ENCODE measurements around the gene COPS3.
"Not testable (repeated sequence)": the region's sequence is repeated elsewhere in the genome, so short reads cannot be mapped to it uniquely, and the experiment has no call there.

Gene COPS3

GRCh38 chr17:17315142-17315821 is 34.2 kb upstream of the COPS3 start:
- DNase-seq (ENCODE audit: insufficient read length) (no peak), FAIRE-seq (no peak)
- TF ChIP-seq TAF1 (IDR thresholded peaks at IDR 0.05; ENCODE audit: borderline replicate concordance, low read depth, low read length) (no peak), POLR2A (IDR thresholded peaks at IDR 0.05; ENCODE audit: low read depth, low read length) (no peak), POLR2AphosphoS5 (IDR thresholded peaks at IDR 0.05; ENCODE audit: low read depth, low read length) (no peak)

GRCh38 chr17:17314501-17315071 is 33.5 kb upstream of the COPS3 start:
- DNase-seq (ENCODE audit: insufficient read length): no peak
- TF ChIP-seq POLR2A (IDR thresholded peaks at IDR 0.05; ENCODE audit: low read depth, low read length) (no peak), TAF1 (IDR thresholded peaks at IDR 0.05; ENCODE audit: borderline replicate concordance, low read depth, low read length) (no peak), POLR2AphosphoS5 (IDR thresholded peaks at IDR 0.05; ENCODE audit: low read depth, low read length) (no peak)
- peak; percentile 48 for FAIRE-seq

- TF ChIP-seq POLR2A (IDR thresholded peaks at IDR 0.05; ENCODE audit: low read depth, low read length): no peak
- no peak for TF ChIP-seq POLR2AphosphoS5 (IDR thresholded peaks at IDR 0.05; ENCODE audit: low read depth, low read length)
- no peak for TF ChIP-seq TAF1 (IDR thresholded peaks at IDR 0.05; ENCODE audit: borderline replicate concordance, low read depth, low read length)
- FAIRE-seq (peak; percentile 94), DNase-seq (ENCODE audit: insufficient read length) (peak; percentile 74)
These were observed 32.4 kb upstream of the COPS3 start for GRCh38 chr17:17313350-17313991.

GRCh38 chr17:17309356-17309755 is 28.3 kb upstream of the COPS3 start:
- no peak for FAIRE-seq
- TF ChIP-seq POLR2AphosphoS5 (IDR thresholded peaks at IDR 0.05; ENCODE audit: low read depth, low read length) (no peak), POLR2A (IDR thresholded peaks at IDR 0.05; ENCODE audit: low read depth, low read length) (no peak), TAF1 (IDR thresholded peaks at IDR 0.05; ENCODE audit: borderline replicate concordance, low read depth, low read length) (no peak)
- no peak for DNase-seq (ENCODE audit: insufficient read length)

GRCh38 chr17:17305281-17305801 is 24.3 kb upstream of the COPS3 start:
- FAIRE-seq (peak; percentile 96), DNase-seq (ENCODE audit: insufficient read length) (peak; percentile 61)
- no peak for TF ChIP-seq POLR2AphosphoS5 (IDR thresholded peaks at IDR 0.05; ENCODE audit: low read depth, low read length)
- peak; percentile 40; the same call in 1 of the 2 replicates for TF ChIP-seq POLR2A (IDR thresholded peaks at IDR 0.05; ENCODE audit: low read depth, low read length)
- TF ChIP-seq TAF1 (IDR thresholded peaks at IDR 0.05; ENCODE audit: borderline replicate concordance, low read depth, low read length): 0 out of 2 replicates have a peak, but pooled peaks have one; percentile 22

- TF ChIP-seq POLR2A (IDR thresholded peaks at IDR 0.05; ENCODE audit: low read depth, low read length) (no peak), TAF1 (IDR thresholded peaks at IDR 0.05; ENCODE audit: borderline replicate concordance, low read depth, low read length) (no peak), POLR2AphosphoS5 (IDR thresholded peaks at IDR 0.05; ENCODE audit: low read depth, low read length) (no peak)
- FAIRE-seq (peak; percentile 14), DNase-seq (ENCODE audit: insufficient read length) (no peak)
These were observed 23.5 kb upstream of the COPS3 start for GRCh38 chr17:17304521-17304985.

- no peak for TF ChIP-seq TAF1 (IDR thresholded peaks at IDR 0.05; ENCODE audit: borderline replicate concordance, low read depth, low read length)
- TF ChIP-seq POLR2A (IDR thresholded peaks at IDR 0.05; ENCODE audit: low read depth, low read length): no peak
- no peak for TF ChIP-seq POLR2AphosphoS5 (IDR thresholded peaks at IDR 0.05; ENCODE audit: low read depth, low read length)
- DNase-seq (ENCODE audit: insufficient read length) (no peak), FAIRE-seq (no peak)
These were observed 22.9 kb upstream of the COPS3 start for GRCh38 chr17:17303847-17304490.

- peak; percentile 94 for FAIRE-seq
- no peak for TF ChIP-seq TAF1 (IDR thresholded peaks at IDR 0.05; ENCODE audit: borderline replicate concordance, low read depth, low read length)
- TF ChIP-seq POLR2A (IDR thresholded peaks at IDR 0.05; ENCODE audit: low read depth, low read length): peak; percentile 73; the same call in 1 of the 2 replicates
- DNase-seq (ENCODE audit: insufficient read length): peak; percentile 83
These were observed 22.2 kb upstream of the COPS3 start, which contains the start of gene NT5M for GRCh38 chr17:17303010-17303846. Gene NT5M (plus strand): TSS chr17:17303373. CDS start chr17:17303551, 178 bp downstream.

- not testable (repeated sequence) for FAIRE-seq
These were observed 20.6 kb upstream of the COPS3 start for GRCh38 chr17:17301659-17302058.

GRCh38 chr17:17300624-17301568 is 19.9 kb upstream of the COPS3 start:
- DNase-seq (ENCODE audit: insufficient read length) (no peak), FAIRE-seq (peak; percentile 73)
- TF ChIP-seq POLR2AphosphoS5 (IDR thresholded peaks at IDR 0.05; ENCODE audit: low read depth, low read length) (no peak), POLR2A (IDR thresholded peaks at IDR 0.05; ENCODE audit: low read depth, low read length) (no peak), TAF1 (IDR thresholded peaks at IDR 0.05; ENCODE audit: borderline replicate concordance, low read depth, low read length) (no peak)

More at GRCh38 chr17:17301659-17302058, 20.6 kb upstream of the COPS3 start:
- DNase-seq (ENCODE audit: insufficient read length): not testable (repeated sequence)
